Transverse colon (tissue), 4 donors: ENCODE results near the gene RND3. TPM values are rescaled to one million over a fixed set of nuclear protein-coding genes. Genes with fewer than 3 reads are reported as not detected.

ENCODE experiments used
- DNase-seq: peaks from one replicate; pipeline ENCODE4 v3.0.0-alpha.2; 2019
- H3K27ac ChIP-seq, 4 donors: fragments of 200-600 bp; sonication (generic); 2 replicates each; pipeline ENCODE4 v1.5.1; 2016 to 2018; ENCODE audit warnings: inconsistent platforms in 4 of 4
- H3K27me3 ChIP-seq: fragments of 200-600 bp; sonication (generic); 2 replicates; pipeline ENCODE4 v1.5.1; 2017; ENCODE audit warnings: inconsistent platforms
- H3K36me3 ChIP-seq, 4 donors: fragments of 200-600 bp; sonication (generic); 2 replicates each; pipeline ENCODE4 v1.5.1; 2017 to 2019; ENCODE audit warnings: inconsistent platforms in 4 of 4
- H3K4me1 ChIP-seq, 4 donors: fragments of 200-600 bp; sonication (generic); 2 replicates each; pipeline ENCODE4 v1.5.1; 2017 to 2020; ENCODE audit warnings: inconsistent platforms in 4 of 4
- H3K4me3 ChIP-seq, 4 donors: fragments of 200-600 bp; sonication (generic); 1 replicate in 1 of 4; 2 replicates in 3 of 4; pipeline versions ENCODE4 v1.5.1 to v1.6.1; 2017 to 2019; ENCODE audit warnings: inconsistent platforms in 4 of 4
- H3K9me3 ChIP-seq, 2 donors: fragments of 200-600 bp; sonication (generic); 2 replicates each; pipeline ENCODE4 v1.5.1; 2017 to 2019; ENCODE audit warnings: inconsistent platforms in 2 of 2
- EP300 ChIP-seq: sonication (generic); formaldehyde crosslinking; IDR thresholded peaks from one replicate; pipeline ENCODE4 v1.6.1; 2017; ENCODE audit warnings: antibody characterized with exemption, low read depth
- POLR2A ChIP-seq: fragments of 450-650 bp; IDR thresholded peaks from one replicate; pipeline ENCODE4 v1.6.1; 2016; ENCODE audit warnings: antibody characterized with exemption, mild to moderate bottlenecking, moderate library complexity
- POLR2AphosphoS5 ChIP-seq, 3 donors: sonication (generic); formaldehyde crosslinking; IDR thresholded peaks; one replicate each; pipeline ENCODE4 v1.6.1; 2016; ENCODE audit warnings: antibody characterized with exemption in 3 of 3
- WGBS, 2 donors: methylation state at CpG; one replicate each; pipeline ENCODE4 v1.1.5; 2018; ENCODE audit warnings: low coverage in 1 of 2; 5-methylcytosine and 5-hydroxymethylcytosine counted together
- in situ Hi-C, 4 donors: fragments of 200-750 bp; cut with MboI; loops; one replicate each; pipeline versions ENCODE4 v1.15.0 to v1.15.1; 2017; ENCODE audit warnings: low sequenced_read_pairs in 3 of 4, low pct_ligation_motif_present in 1 of 4, low pct_unique_long_range_greater_than_20kb in 1 of 4
- intact Hi-C: fragments of 100-400 bp; cut with DNase I; formaldehyde crosslinking; loops from one replicate; pipeline ENCODE4 v1.15.1; 2023; ENCODE audit warnings: low total_unique reads
- total RNA-seq, 4 donors: library from RNA; depleted of rRNA; stranded (reverse); fragments of >200 nt; gene quantifications; one replicate each; pipeline ENCODE4 v1.1.0, GENCODE V29; 2016
- TF ChIP-seq, protein P1 (sequence below), 5 experiments: fragments of 200-600 bp in 3 of 5; fragments of 450-650 bp in 2 of 5; sonication (generic) in 3 of 5; IDR thresholded peaks; 1 replicate in 2 of 5; 2 replicates in 3 of 5; pipeline ENCODE4 v1.5.1; 2016 to 2017; ENCODE audit warnings: antibody characterized with exemption in 5 of 5, inconsistent platforms in 3 of 5, mild to moderate bottlenecking in 2 of 5, moderate library complexity in 1 of 5

The RND3 gene
- total RNA-seq, 4 donors from 2014 or later = 16.5 to 54.6 (median 46.1) TPM

DNA sequence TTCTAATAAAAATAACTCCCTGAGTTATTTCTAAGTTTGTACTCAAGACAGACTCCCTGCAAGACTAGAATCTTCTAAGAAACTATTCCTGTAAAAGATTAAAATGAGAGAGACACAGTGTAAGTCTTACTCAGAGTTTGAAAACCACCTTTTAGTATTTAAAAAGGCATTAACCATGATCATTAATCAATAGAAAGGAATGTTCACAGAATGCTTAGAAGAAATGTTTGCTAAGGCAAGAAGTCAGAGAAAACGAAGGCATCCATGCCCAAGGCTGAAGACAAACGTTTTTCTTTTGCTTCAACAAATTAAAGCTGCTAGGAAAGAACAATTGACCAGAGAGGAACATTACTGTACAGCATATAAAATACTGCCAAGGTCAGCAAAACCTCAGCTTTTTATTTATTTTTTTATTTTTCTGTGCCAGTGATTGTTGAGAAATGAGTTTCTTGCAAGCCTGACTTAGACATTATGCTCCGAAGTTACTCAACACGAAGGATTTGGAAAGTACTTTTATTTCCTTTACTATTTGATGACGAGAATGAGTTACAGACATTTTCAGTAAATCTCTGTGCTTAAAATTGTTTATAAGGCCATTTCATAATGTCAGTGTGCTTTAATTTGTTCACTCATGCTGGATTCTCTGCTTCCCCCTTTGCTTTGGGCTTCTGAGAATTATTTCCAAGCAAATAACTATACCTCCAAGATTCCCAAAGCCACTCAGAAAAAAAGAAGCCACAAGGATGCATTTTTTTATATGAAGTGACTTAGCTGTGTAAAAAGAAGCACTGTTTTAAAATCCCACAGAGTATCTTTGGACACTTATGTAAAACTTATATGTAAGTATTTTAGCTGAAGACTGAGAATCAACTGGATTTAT is 20.5 kb downstream of the RND3 start:
- Histone ChIP-seq H3K27me3 (no peaks in the 10 kb centered on the region), H3K4me1 (peaks cover 0 to 28% (median 6%) of the 10 kb centered on the region in 4 donors), H3K9me3 (no peaks in the 10 kb centered on the region), H3K36me3 (peaks cover 0 to 36% (median 11%) of the 10 kb centered on the region in 4 donors), H3K4me3 (no peak overlapping the region), H3K27ac (peak overlapping the region; percentile 60 to 72 (median 66))
- in situ Hi-C loops (no loop called here), intact Hi-C loops (no loop called here)
- peak in 2 of 3 donors; percentile 12 to 53 for TF ChIP-seq POLR2AphosphoS5 (IDR thresholded peaks at IDR 0.05)
- TF ChIP-seq, protein P1, sequence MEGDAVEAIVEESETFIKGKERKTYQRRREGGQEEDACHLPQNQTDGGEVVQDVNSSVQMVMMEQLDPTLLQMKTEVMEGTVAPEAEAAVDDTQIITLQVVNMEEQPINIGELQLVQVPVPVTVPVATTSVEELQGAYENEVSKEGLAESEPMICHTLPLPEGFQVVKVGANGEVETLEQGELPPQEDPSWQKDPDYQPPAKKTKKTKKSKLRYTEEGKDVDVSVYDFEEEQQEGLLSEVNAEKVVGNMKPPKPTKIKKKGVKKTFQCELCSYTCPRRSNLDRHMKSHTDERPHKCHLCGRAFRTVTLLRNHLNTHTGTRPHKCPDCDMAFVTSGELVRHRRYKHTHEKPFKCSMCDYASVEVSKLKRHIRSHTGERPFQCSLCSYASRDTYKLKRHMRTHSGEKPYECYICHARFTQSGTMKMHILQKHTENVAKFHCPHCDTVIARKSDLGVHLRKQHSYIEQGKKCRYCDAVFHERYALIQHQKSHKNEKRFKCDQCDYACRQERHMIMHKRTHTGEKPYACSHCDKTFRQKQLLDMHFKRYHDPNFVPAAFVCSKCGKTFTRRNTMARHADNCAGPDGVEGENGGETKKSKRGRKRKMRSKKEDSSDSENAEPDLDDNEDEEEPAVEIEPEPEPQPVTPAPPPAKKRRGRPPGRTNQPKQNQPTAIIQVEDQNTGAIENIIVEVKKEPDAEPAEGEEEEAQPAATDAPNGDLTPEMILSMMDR (IDR thresholded peaks at IDR 0.05) = no peak
- 41 to 51% methylated on average over 5 of the region's 5 CpGs for WGBS, 2 donors
- DNase-seq = no peak

DNA sequence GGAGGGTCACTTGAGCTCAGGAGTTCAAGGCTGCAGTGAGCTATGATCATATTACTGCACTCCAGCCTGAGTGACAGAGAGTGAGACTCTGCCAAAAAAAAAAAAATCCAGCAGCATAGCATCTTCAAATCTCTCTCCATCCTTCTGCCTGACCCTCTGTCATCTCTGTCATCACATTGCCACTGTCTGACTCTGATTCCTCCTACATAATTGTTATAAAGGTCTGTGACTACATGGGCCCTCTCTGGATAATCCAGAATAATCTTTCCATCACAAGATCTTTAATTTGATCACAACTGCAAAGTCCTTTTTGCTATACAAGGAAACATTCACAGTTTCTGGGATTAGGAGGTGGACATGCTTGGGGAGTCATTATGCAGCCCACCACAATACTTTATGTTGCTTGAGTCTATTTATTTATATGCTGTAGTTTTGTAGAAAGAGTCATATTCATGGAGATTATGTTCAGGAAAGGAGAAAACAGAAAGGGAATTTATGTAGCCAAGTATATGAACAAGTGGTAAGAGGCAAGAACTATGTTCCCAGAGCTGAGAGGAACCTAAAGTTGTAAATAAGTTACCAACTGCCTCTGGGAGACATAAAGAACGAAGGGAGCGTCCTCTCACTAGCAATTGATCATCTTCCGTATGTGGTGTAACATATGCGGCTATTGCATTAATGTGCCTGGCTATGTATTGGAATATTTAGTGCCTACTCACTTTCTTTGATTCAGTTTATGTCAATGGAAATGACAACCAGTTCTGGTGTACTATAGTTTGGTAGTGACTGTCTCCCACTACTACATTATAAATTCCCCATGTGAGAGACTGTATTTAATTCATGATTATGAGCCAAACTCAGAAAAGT is 21.5 kb downstream of the RND3 start:
- H3K36me3 ChIP-seq = peaks cover 0 to 26% (median 7%) of the 10 kb centered on the region in 4 donors
- WGBS, 2 donors = 87 to 91% methylated on average over 4 of the region's 4 CpGs
- no peaks in the 10 kb centered on the region for H3K27me3 ChIP-seq
- no peaks in the 10 kb centered on the region for H3K9me3 ChIP-seq
- intact Hi-C loops (no loop called here), in situ Hi-C loops (no loop called here)
- no peak for DNase-seq
- TF ChIP-seq POLR2A = no peak
- TF ChIP-seq EP300 = no peak
- TF ChIP-seq, protein P1 (IDR thresholded peaks at IDR 0.05) = no peak
- TF ChIP-seq POLR2AphosphoS5 (IDR thresholded peaks at IDR 0.05) = no peak
- no peak overlapping the region for H3K4me3 ChIP-seq
- H3K27ac ChIP-seq = peak overlapping the region; percentile 60 to 72 (median 66)
- peaks cover 0 to 24% (median 4%) of the 10 kb centered on the region in 4 donors for H3K4me1 ChIP-seq

DNA sequence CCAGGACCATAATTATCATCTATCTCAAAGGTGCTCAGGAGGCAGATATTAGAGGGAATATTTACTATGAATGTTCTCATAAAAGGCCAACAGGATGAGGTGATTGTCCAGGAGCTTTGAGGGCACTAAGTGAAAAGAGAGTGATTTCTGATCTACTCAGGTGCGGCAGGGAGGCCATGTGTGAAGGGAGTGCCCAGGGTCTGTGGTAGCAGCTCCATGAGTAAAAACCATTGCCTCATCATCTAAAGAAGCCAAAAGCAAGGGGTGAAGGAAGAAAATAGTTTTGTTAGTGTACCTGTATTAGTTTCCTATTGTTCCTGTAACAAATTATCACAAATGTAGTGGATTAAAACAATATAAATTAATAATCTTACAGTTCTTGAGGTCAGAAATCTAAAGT is 22.5 kb downstream of the RND3 start:
- intact Hi-C loops = no loop called here
- no peak overlapping the region for H3K4me3 ChIP-seq
- in situ Hi-C loops = no loop called here
- no peak overlapping the region for H3K27ac ChIP-seq
- no peaks in the 10 kb centered on the region for H3K27me3 ChIP-seq
- TF ChIP-seq POLR2AphosphoS5 (IDR thresholded peaks at IDR 0.05) = no peak
- TF ChIP-seq, protein P1 (IDR thresholded peaks at IDR 0.05) = no peak
- no peak for TF ChIP-seq POLR2A
- no peak for TF ChIP-seq EP300
- peaks cover 0 to 24% (median 4%) of the 10 kb centered on the region in 4 donors for H3K4me1 ChIP-seq
- WGBS, 2 donors = 94 to 100% methylated on average over 1 of the region's 1 CpG
- no peak for DNase-seq
- peaks cover 0 to 17% (median 2%) of the 10 kb centered on the region in 4 donors for H3K36me3 ChIP-seq
- H3K9me3 ChIP-seq = no peaks in the 10 kb centered on the region

DNA sequence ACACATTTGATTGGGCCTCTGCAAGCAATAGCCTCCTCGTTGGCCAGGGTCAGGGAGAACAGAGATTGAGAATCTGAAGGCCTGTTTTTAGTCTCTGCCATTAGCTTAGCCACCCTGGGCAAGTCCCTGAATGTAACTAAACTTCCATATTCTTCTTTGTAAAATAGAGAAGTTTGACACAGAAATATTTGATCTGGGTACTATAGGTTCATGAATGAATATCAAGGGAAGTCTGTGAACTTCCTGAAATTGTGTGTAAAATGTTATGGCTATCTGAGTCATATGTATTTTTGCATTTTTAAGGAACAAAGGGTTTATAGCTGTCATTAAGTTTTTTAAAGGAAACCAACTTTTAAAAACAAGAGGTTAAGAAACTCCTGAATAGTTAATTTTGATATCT is 23.2 kb downstream of the RND3 start:
- WGBS, 2 donors = 68% methylated on average over 1 of the region's 1 CpG; no CpG with 5 or more reads in 1 of the 2 donors
- Histone ChIP-seq H3K27ac (no peak overlapping the region), H3K27me3 (no peaks in the 10 kb centered on the region), H3K36me3 (peaks cover 0 to 12% (median 0%) of the 10 kb centered on the region in 4 donors), H3K4me1 (peaks cover 0 to 23% (median 4%) of the 10 kb centered on the region in 4 donors), H3K9me3 (no peaks in the 10 kb centered on the region), H3K4me3 (no peak overlapping the region)
- TF ChIP-seq POLR2A (no peak), POLR2AphosphoS5 (IDR thresholded peaks at IDR 0.05) (no peak), EP300 (no peak)
- TF ChIP-seq, protein P1 (IDR thresholded peaks at IDR 0.05) = no peak
- intact Hi-C loops (no loop called here), in situ Hi-C loops (no loop called here)
- no peak for DNase-seq
